ENCODE results near the gene R3HDML. TPM values are rescaled to one million over a fixed set of nuclear protein-coding genes. Genes with fewer than 3 reads are reported as not detected.

The R3HDML gene
- total and polyA plus RNA-seq, 2 of the 13 experiments (the other 11 are each of a cell fraction or from before 2014, with no cell fraction given) = not detected

DNA sequence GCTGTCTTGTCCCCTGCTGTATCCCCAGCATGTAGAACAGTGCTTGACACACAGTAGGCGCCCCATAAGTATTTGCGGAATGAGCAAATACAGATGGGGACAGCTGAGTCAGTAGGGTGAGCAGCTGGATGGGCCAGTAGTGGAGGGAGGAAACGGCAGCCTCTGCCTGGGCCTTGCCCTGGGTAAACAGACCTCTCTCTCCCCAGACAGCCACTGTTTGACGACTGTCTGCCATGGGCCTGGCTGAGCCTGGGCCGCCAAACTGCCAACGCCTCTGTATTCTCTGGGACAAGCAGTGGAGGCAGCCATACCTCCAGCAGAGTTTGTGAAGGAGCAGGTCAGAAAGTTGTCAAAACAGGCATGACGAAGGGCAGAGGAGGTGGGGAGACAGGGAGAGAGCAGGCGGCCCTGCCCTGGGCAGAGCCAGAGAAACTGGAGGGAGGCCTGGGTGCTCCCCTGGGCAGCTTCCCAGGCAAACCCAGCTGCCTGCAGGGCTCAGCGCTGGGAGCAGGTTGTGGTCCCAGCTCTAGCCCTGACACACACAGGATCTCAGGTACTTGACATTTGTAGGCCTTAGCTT is 33.9 kb downstream of the R3HDML start (continued):
- TF ChIP-seq, protein P1, sequence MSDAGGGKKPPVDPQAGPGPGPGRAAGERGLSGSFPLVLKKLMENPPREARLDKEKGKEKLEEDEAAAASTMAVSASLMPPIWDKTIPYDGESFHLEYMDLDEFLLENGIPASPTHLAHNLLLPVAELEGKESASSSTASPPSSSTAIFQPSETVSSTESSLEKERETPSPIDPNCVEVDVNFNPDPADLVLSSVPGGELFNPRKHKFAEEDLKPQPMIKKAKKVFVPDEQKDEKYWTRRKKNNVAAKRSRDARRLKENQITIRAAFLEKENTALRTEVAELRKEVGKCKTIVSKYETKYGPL (CRISPR knock-in tag; IDR thresholded peaks at IDR 0.05) = no peak
- no peak for TF ChIP-seq ZNF746 (CRISPR knock-in tag; IDR thresholded peaks at IDR 0.05)
- no peak for TF ChIP-seq ZNF879 (CRISPR knock-in tag; IDR thresholded peaks at IDR 0.05)
- TF ChIP-seq TBP (CRISPR knock-in tag; IDR thresholded peaks at IDR 0.05) = no peak
- no peak for TF ChIP-seq RBM39 (IDR thresholded peaks at IDR 0.05; ENCODE audit: low read depth, low read length, poor library complexity, severe bottlenecking)
- peak; percentile 83 for TF ChIP-seq TOPORS (CRISPR knock-in tag; IDR thresholded peaks at IDR 0.05)
- TF ChIP-seq FOSL1 (CRISPR knock-in tag; IDR thresholded peaks at IDR 0.05; ENCODE audit: borderline replicate concordance) = peak; percentile 21; the same call in 1 of the 2 replicates
- no peak for TF ChIP-seq NR1H2 (CRISPR knock-in tag; IDR thresholded peaks at IDR 0.05; ENCODE audit: borderline replicate concordance, low read depth)
- peak; percentile 80; the same call in 1 of the 2 replicates for TF ChIP-seq KDM4B (CRISPR knock-in tag; IDR thresholded peaks at IDR 0.05)
- TF ChIP-seq, protein P2, sequence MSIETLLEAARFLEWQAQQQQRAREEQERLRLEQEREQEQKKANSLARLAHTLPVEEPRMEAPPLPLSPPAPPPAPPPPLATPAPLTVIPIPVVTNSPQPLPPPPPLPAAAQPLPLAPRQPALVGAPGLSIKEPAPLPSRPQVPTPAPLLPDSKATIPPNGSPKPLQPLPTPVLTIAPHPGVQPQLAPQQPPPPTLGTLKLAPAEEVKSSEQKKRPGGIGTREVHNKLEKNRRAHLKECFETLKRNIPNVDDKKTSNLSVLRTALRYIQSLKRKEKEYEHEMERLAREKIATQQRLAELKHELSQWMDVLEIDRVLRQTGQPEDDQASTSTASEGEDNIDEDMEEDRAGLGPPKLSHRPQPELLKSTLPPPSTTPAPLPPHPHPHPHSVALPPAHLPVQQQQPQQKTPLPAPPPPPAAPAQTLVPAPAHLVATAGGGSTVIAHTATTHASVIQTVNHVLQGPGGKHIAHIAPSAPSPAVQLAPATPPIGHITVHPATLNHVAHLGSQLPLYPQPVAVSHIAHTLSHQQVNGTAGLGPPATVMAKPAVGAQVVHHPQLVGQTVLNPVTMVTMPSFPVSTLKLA (IDR thresholded peaks at IDR 0.05) = no peak; the same call in 1 of the 2 replicates
- TF ChIP-seq FOXP1 (IDR thresholded peaks at IDR 0.05) = no peak
- peak; percentile 75 for TF ChIP-seq FOXP1 (CRISPR knock-in tag; IDR thresholded peaks at IDR 0.05)
- no peak for TF ChIP-seq SMARCC2 (IDR thresholded peaks at IDR 0.05)
- TF ChIP-seq FOSL2 (CRISPR knock-in tag; IDR thresholded peaks at IDR 0.05) = peak; percentile 96
- no peak; the same call in 1 of the 2 replicates for TF ChIP-seq FIP1L1 (IDR thresholded peaks at IDR 0.05; ENCODE audit: borderline replicate concordance, insufficient read depth, low read depth, low read length)
- TF ChIP-seq, protein P3, sequence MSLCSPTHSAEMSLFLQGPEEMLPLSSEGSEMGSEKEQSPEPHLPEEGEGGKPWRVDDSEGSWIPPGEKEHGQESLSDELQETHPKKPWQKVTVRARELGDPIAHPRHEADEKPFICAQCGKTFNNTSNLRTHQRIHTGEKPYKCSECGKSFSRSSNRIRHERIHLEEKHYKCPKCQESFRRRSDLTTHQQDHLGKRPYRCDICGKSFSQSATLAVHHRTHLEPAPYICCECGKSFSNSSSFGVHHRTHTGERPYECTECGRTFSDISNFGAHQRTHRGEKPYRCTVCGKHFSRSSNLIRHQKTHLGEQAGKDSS (CRISPR knock-in tag; IDR thresholded peaks at IDR 0.05; ENCODE audit: borderline replicate concordance, low read depth) = no peak; the same call in 1 of the 2 replicates
- 0 out of 2 replicates have a peak, but pooled peaks have one; percentile 12 for TF ChIP-seq ZBTB3 (CRISPR knock-in tag; IDR thresholded peaks at IDR 0.05; ENCODE audit: borderline replicate concordance, low read depth)
- 0 out of 2 replicates have a peak, but pooled peaks have one; percentile 48 for TF ChIP-seq ZNF354B (CRISPR knock-in tag; IDR thresholded peaks at IDR 0.05)
- no peak for TF ChIP-seq ZNF17 (CRISPR knock-in tag; IDR thresholded peaks at IDR 0.05)
- TF ChIP-seq GTF3A (CRISPR knock-in tag; conservative IDR thresholded peaks at IDR 0.05) = no peak
- TF ChIP-seq, protein P4, sequence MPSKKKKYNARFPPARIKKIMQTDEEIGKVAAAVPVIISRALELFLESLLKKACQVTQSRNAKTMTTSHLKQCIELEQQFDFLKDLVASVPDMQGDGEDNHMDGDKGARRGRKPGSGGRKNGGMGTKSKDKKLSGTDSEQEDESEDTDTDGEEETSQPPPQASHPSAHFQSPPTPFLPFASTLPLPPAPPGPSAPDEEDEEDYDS (CRISPR knock-in tag; IDR thresholded peaks at IDR 0.05) = peak; percentile 66
- TF ChIP-seq ZNF20 (CRISPR knock-in tag; IDR thresholded peaks at IDR 0.05) = no peak
- TF ChIP-seq, protein P5, sequence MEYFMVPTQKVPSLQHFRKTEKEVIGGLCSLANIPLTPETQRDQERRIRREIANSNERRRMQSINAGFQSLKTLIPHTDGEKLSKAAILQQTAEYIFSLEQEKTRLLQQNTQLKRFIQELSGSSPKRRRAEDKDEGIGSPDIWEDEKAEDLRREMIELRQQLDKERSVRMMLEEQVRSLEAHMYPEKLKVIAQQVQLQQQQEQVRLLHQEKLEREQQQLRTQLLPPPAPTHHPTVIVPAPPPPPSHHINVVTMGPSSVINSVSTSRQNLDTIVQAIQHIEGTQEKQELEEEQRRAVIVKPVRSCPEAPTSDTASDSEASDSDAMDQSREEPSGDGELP (IDR thresholded peaks at IDR 0.05; ENCODE audit: borderline replicate concordance, low read depth) = peak; percentile 99
- TF ChIP-seq SIX4 (CRISPR knock-in tag; IDR thresholded peaks at IDR 0.05) = peak; percentile 44; the same call in 1 of the 2 replicates
- no peak for TF ChIP-seq ZNF850 (CRISPR knock-in tag; conservative IDR thresholded peaks at IDR 0.05)
- peak; percentile 65; the same call in 1 of the 2 replicates for TF ChIP-seq ZSCAN20 (CRISPR knock-in tag; IDR thresholded peaks at IDR 0.05; ENCODE audit: borderline replicate concordance)
- TF ChIP-seq REXO4 (CRISPR knock-in tag; IDR thresholded peaks at IDR 0.05; ENCODE audit: borderline replicate concordance) = no peak
- peak; percentile 76 for TF ChIP-seq KLF11 (CRISPR knock-in tag; IDR thresholded peaks at IDR 0.05)
- no peak; the same call in 1 of the 2 replicates for TF ChIP-seq MED13 (CRISPR knock-in tag; IDR thresholded peaks at IDR 0.05)

Data from HepG2 (cell line).